ENCODE data around the gene FEM1B.
"Not testable (repeated sequence)": the region's sequence is repeated elsewhere in the genome, so short reads cannot be mapped to it uniquely, and the experiment has no call there.

FEM1B gene

DNA sequence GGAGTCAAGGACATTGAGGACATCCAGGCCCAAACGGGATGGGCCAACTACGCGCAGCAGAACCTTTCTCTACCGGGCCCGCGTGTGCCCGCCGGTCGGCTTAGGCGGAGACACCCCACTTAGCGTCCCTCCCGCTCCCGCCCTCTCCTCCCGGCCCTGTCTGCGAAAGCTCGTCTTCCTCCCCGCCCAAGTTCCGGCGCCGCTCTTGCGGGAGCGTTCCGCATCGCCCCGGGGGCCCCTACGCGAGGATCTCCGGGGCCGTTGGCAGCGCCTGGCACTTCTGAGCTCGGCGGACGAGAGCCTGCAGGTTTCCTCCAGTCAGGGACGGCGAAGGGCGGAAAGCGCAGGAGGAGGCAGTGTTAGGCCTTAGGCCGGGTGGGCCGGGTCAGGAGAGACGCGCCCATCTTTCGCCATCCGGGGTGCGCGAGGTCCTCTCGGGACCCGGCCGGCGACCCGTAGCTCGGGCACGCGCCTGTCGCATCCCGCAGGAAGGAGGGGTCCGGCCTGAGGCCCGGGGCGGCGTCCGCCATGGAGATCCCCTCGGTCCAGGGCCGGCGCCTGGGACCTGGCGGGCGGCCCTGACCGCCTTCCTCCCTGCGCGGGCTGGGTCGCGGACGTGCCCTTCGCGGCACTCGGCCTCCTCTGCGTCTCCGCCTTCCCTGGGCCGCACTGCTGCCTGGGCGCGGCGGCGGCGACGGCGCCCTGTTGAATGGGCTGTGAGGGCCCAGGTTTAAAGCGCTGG is at the start of gene FEM1B:
Gene FEM1B, plus strand, starts transcription at position 143 of the 742 bp plus-strand sequence. CDS start 673 bp downstream, outside the sequence.
- DNase-seq = peak; percentile 89

DNA sequence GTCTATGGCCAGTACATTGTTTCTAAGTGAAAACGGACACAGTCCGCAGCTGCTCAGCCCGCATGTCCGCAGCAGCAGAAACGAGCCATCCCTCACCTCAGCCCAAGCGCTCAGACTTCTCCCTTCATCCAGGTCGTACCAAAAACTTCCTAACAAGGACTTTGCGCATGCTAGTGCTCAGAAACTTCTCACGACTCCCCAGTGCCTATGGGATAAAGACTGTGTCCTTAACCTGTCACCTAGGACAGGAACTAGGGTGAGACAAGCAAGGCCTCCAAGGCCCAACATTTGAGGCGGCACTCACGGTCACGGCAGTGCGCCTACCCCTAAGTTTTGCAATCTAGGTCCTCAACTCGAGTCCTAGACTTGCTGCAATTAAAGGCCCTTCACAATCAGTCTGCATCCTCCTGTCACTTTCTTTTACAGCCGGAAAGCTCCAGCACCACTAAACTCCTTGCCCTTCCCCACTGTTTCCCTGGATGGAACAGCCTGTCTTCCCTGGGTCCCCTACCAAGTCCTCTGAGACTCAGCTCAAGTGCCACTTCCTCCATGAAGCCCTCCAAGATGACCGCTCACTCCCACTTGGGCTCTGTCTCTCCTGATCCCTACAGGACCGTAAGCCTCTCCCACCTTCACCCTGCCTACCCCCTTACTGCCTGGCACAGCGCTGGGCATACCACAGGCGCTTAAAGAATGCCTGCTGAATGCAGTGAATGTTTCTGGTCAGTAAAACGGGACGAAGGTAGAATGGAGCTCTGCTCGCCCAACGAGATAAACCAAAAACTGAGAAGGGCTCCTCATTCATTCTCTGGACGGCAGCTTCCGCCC is 49.2 kb upstream of the FEM1B start:
- DNase-seq = peak; percentile 37

DNA sequence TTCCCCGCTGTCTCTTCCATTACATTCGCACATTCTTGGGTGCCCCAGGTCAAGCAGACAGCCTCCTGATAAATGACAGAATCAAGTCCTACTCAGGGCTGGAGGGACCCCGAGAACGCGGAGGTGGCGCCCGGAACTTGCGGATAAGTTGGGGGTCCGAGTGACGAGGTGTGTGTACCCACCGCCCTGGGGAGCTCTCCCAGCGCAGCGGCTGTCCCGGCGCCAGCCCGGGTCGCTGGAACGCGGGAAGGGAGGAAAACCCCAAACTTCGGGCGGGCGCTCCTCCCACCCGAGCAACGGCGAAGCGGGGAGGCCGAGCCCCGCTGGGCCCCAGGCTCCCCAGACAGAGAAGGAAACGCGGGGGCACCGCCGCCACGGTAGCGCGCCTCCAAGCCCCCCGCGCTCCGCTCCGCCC is 48.6 kb upstream of the FEM1B start:
- peak; percentile 43 for DNase-seq

DNA sequence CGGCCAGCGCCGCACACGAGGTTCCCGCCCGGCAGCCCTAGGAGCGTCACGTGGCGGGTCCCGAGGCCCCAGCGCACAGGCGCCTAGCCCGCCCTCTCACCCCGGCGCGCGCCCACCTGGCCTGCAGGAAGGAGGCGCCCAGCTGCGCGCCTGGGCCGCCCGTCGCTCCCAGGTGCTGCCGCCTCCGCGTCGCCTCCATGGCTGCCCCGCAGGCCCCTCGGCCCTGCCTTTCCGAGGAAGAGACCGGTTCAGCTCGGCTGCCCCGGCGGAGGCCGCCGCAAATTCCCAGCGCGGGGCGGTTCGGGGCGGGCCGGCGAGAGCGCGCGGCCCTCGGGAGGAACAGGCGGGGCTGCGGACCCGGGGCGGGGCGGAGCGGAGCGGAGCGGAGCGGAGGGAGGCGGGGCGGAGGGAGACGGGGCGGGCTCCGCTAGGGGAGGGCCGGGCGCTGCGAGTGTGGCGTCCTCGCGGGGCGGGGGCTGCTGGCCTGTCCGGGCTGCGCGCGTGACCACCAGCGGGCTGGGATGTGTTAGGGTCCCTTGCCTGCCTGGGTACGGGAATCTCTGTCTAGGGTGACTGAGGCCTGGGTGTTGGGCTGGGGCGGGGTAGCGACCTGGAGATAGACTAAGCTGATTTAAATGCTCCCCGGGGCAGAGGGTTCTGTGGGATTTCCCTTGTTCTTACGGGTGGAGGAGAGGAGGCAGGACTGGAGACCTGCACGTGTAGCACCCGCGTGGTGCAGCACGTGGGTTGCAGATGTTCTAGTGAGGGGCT is 48.0 kb upstream of the FEM1B start, which contains the start of gene CLN6:
Gene CLN6, minus strand, starts transcription at position 343 of the 771 bp plus-strand sequence. Its CDS starts 144 bp downstream, at position 199.
- DNase-seq = peak; percentile 81

DNA sequence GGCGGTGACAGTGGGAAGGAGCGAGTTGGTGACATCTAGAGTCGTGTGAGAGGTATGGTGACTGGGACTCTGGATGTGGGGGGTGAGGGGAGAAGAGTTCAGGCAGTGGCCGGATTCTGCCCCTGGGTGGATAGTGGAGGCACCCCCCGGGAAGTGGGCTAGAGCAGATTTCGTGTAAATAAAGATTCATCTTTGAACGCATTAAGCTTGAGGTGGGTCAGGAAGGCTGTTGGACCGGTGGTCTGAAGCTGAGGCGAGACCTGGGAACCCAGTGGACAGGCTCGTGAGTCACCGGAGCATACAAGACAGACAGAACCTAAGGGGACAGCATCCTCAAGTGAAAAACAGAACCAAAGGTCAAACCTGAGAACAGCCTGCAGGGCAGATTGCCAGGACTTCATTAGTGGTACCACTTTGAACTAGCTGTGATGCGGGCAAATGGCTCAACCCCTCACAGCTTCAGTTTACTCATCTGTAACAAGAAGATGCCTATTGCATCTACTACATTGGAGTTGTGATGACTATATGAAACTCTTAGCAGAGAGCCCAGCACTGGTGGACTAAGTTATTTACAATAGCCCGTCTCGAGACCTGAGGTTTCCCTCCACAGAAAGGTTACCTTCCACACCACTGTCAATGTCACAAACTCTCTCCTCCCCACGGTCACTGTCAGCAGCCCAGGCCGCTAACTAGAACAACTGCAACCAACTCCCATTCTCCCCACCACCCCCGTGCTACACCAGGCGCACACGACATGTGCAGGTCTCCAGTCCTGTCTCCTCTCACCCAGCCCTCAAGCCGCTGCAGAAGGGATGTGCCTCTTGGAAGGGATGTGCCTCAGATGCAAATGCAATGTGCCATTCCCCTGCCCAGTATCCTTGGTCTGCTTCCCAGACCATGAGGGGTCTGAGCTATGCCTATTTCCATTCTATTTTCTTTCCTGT is 47.1 kb upstream of the FEM1B start:
- no peak for DNase-seq

DNA sequence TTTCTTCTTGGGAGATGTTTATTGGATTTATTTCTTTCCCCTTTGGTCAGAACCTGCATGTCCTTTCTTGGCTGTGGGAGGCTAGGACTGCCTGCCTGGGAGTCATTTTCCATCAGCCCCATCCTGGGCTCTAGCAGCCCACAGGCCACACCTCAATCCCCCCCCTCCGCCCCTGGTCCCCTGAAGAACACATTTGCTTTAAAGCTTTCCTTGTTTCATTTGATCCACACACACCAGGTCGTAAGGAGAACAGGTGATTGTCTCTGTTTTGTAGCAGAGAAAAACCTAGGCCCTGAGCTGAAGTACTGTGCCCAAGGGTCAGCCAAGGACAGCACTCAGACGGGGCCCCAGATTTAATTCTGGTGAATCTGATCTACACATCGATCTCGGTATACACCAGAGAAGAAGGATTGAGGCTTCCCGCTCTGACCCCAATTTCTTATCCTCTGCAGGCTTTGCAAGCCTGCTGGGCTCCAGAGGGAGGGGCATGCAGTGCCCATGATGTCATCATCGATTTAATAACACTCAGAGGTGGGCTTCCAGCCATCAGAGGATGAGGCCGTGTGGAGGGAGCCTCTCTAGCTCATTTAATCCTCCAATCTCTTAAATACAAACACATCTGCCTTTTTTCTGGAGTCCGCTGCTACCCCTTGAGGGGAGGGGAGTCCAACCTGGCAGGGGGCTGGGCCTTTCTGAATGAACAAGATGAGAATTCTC is 46.3 kb upstream of the FEM1B start:
- DNase-seq = no peak

DNA sequence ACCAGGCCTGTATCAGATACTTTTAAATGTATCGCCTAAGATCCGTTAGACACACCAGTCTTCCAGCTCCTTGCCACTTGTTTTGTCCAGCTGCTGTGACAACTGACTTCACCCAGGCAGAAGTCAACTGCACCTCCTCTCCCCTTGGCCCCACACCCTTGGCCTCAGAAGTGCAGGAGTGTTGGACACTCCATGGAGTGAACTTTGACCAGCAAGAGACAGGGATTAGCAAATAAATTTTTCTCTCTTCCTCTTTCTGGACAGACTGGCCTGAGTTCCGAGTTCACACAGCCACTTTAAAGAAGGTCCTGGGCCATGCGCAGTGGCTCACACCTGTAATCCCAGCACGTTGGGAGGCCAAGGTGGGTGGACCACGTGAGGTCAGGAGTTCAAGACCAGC is 45.1 kb upstream of the FEM1B start:
- DNase-seq = no peak

DNA sequence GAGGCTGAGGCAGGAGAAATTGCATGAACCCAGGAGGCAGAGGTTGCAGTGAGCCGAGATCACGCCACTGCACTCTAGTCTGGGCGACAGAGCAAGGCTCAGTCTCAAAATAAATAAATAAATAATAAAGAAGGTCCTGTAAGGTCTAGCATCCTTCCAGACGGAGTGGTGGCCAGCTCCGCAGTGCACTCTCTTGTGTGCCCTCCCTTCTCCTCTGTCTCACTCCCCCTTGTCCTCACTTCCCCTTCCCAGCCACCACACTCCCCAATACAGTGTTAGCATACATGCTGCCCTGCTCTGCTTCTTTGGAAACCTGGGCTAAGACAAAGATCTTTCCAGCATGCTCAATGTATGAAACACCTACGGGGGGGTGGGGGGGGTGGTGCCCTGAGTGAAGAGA is 44.6 kb upstream of the FEM1B start:
- no peak for DNase-seq

DNA sequence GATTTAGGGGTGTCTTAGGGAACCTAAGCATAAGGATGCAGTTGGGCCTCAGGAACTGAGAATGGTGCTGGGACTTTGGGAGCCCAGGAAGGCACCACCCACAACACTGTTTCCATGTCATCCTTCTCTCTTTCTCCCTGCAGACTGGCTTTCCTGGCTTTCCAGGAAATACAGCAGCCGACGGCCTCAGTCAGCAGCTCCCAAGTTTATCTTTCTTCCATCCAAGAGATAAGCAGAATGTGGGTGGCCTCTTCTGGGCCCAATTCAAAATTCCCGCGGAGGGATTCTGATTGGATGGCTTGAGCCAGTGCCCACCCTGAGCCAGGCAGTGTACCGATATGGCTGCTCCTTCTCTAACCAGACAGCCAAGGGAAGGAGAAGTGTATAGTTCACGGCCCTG is 43.5 kb upstream of the FEM1B start:
- DNase-seq = no peak

DNA sequence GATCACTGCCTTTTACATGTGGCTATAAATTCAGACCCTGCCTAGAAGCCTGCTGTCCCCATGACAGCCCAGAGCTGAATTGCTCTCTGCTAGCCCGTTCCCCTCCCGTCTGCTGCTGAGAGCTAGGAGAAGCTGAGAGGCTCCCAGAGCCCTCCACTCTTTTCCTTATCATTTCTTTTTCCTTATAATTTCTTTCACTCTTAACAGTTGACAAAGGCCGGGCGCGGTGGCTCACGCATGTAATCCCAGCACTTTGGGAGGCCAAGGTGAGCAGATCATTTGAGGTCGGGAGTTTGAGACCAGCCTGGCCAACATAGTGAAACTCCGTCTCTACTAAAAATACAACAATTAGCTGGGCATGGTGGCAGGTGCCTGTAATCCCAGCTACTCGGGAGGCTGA is 43.0 kb upstream of the FEM1B start:
- DNase-seq = not testable (repeated sequence)

DNA sequence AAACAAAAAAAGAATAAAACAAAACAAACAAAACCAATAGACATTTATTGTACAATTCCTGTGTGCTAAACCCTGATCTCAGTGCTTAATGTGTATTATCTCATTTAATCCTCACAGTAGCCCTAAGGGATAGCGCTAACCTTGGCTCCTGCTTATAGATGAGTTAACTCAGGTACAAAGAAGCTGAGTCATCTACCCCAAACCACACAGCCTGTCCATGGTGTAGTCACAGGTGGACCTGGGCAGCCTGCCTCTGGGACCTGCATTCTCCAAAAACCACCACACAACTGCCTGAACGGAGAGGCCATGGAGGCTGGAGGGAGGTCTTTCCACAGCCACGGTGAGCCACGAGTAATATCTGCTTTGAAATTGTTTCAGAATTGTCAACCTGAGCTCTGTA is 42.5 kb upstream of the FEM1B start:
- no peak for DNase-seq

DNA sequence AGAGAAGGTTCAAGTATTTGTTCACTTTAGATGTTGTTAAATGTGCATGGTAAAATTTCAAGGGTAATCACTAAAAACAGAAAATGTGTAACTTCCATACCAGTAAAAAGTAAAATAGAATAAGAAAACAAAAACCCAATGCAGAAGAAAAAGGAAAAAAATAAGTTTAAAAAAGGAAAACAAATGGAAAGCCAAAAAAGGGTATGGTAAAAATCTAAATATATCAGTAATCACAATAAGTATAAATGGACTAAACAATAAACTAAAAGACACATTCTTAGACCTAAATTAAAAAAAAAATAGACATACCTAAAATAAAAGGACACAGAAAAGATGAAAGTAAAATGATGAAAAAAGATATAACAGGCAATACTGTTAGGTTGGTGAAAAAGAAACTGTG is 38.5 kb upstream of the FEM1B start:
- DNase-seq = no peak

DNA sequence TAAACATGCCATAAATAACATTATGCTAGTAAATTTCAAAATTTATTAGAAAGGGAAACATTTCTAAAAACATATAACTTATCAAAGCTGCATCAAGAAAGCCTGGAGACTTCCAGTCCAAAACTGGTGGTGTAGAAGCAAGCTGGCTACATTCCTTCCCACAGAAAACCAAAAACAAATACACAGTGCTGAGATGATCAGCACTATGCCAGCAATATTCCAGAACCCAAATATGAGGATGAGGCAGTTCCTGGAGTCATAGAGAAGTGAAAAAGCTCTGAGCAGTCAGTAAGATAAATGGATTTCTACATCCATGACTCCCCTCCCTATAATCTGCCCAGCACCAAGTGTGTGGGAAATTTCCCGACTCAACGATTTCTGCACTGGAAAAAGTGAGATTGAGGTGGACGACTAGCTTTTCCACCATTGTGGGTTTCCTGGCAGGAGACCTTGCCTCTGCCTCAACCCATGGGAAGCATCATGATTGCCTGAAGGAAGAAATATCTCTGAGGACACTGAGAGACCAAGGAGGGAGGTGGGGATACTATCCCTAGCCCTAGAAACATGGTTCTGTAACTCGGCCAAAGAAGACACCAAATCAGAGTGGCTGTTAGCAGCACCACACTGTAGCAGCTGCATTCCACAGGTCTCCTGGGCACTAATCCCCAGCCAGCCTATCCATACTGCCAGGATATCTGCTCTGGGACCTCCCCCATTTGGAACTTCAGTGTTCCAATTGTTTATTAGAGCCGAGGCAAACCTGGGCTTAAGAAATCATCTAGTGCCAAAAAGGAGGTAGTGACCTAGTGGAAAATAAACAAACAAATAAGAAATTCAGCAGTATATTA is 36.2 kb upstream of the FEM1B start:
- DNase-seq = no peak

DNA sequence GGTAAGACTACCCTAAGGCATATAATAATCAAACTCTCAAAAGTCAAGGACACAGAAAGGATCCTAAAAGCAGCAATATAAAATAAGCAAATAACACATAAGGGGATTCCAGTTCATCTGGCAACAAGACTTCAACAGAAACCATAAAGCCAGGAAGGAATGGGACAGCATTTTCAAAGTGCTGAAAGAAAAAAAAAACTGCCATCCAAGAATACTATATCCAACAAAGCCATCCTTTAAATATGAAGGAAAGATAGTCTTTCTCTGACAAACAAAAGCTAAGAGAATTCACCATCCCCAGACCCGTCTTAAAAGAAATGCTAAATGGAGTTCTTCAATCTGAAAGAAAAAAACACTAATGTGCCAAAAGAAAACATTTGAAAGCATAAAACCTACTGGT is 33.3 kb upstream of the FEM1B start:
- no peak for DNase-seq

DNA sequence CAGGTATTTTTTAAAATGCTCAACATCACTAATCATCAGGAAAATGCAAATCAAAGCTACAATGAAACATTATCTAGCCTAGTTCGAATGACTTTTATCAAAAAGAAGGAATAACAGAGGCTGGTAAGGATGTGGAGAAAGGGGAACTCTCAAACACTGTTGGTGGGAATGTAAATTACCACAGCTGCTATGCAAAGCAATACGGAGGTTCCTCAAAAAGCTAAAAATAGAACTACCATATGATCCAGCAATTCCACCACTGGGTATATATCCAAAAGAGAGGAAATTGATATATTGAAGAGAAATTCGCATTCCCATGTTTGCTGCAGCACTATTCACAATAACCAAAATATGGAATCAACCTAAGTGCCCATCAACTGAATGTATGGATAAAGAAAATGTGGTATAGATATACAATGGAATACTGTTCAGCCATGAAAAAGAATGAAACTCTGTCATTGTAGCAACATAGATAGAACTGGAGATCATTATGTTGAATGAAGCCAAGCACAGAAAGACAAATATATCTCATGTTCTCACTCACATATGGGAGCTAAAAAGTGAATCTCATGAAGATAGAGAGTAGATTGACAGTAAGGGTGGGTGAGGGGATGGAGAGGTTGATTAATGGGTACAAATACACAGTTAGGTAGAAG is 28.4 kb upstream of the FEM1B start:
- DNase-seq = no peak

DNA sequence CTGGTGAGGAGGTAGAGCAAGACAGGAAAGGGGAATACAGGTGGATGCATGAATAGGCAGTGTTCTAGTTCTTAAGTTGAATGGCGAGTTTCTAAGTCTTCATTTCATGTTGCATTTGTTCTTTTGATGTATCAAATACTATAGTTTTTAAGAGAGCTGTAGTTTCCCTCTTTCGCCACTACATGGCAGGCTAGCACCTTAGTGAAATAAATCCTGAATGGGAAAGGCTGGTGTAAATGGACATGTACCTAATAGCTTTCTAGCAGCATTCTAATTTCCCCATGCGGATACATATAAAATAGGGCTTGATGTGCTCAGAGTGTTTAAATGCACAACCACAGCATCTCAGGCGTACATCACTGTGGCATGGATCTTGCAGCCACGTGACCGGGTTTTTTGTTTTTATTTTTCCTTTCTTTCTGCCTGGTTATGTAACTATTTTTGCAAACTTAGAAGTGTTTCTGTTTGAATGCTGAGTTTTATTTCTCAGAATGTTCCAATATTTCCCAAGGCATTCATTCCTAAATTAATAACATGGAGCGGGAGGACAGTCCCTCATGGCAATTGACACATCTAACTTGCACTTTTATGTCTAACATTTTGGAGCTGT is 24.5 kb upstream of the FEM1B start:
- peak; percentile 89 for DNase-seq

DNA sequence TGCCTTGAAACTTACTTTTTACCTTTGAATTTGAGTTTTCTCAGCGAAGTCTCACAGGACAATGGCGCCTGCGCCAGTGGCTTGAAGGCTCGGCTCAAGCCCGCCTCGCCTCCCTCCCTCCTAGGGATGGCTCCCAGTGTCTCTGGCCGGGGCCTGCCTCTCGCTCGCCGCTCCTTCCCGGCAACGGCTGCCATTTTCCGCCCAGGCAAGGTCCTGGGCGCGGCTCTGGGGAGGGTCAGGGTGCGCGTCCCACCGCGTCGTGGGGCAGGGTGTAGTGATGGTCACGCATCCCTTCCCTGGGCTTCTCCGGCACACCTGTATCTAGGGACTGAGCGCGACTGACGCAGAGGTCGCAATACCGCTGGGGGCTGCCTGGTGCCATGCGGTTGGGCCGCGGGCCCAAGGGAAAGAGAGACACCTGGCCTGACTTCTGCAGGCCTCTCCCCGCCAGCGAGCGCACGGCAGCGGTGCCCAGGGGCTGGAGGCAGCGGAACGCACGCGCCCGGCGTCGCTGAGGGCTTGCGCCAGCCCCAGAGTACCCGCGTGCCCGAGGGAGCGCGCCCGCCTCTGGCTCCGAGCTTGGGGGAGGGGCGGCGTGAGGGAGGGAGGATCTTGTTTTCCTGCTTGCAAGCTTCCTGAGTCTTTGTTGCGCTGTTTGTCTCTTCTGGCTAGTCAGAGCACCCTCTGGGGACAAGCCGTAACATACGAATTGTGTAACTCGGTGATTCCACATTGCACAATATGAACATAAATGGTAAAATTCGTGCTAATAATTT is 20.7 kb upstream of the FEM1B start:
- DNase-seq = peak; percentile 88

DNA sequence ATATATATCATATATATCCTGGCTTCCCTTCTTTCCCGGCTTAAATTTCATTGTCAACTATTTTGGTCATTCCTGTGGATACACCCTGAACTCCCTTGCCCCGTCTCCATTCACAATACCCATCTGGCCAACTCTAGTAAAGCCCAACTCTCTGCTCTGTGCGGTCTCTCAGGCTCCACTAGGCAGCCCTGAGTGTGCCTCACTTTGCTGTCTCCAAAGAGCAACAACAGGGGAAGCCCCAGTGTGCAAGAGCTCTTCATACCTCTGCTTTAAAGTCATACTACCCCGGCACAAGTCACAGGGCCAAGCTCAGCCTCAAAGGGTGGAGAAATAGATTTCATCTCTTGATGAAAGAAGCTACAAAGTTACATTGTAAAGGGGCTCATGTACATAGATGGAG is 18.9 kb upstream of the FEM1B start:
- no peak for DNase-seq

DNA sequence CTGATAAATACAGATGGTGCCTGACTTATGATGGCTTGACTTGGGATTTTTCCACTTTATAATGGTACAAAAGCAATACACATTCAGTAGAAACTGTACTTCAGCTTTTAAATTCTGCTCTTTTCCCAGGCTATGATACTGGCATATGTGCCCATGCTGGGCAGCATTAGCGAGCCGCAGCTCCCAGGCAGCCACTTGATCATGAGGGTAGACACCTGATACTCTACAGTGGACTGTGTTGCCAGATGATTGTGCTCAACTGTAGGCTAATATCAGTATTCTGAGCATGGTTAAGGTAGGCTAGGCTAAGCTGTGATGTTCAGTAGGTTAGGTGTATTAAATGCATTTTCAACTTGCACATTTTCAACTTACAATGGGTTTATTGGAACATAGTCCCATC is 17.7 kb upstream of the FEM1B start:
- DNase-seq = no peak
